Hepatocyte (in vitro differentiated cells): Measurements from ENCODE around the gene MAGEA9. TPM values are rescaled to one million over a fixed set of nuclear protein-coding genes. Genes with fewer than 3 reads are reported as not detected.
"Not testable (repeated sequence)": the region's sequence is repeated elsewhere in the genome, so short reads cannot be mapped to it uniquely, and the experiment has no call there.

Experiments
- DNase-seq: peaks from one replicate; pipeline ENCODE4 v3.0.0-alpha.2; 2016; ENCODE audit warnings: low spot score
- H2AFZ ChIP-seq: fragments of 200-600 bp; sonication (generic); 2 replicates; pipeline ENCODE4 v1.6.0; 2016; ENCODE audit warnings: antibody characterized with exemption, mild to moderate bottlenecking
- H3K27ac ChIP-seq: fragments of 200-600 bp; sonication (generic); 2 replicates; pipeline ENCODE4 v1.5.1; 2016; ENCODE audit warnings: mild to moderate bottlenecking
- H3K27me3 ChIP-seq: fragments of 200-600 bp; sonication (generic); 2 replicates; pipeline ENCODE4 v1.6.1; 2016
- H3K36me3 ChIP-seq: fragments of 200-600 bp; sonication (generic); replicated peaks from 2 replicates; pipeline ENCODE4 v1.5.1; 2016; ENCODE audit warnings: low read depth; ENCODE audit not compliant: insufficient read depth
- H3K4me1 ChIP-seq: fragments of 200-600 bp; sonication (generic); 2 replicates; pipeline ENCODE4 v1.5.1; 2016; ENCODE audit warnings: mild to moderate bottlenecking, moderate library complexity; ENCODE audit not compliant: insufficient read depth
- H3K4me2 ChIP-seq: fragments of 200-600 bp; sonication (generic); 2 replicates; pipeline ENCODE4 v1.6.0; 2016
- H3K4me3 ChIP-seq: fragments of 200-600 bp; sonication (generic); 2 replicates; pipeline ENCODE4 v1.5.1; 2016; ENCODE audit warnings: mild to moderate bottlenecking
- H3K79me2 ChIP-seq: fragments of 200-600 bp; sonication (generic); 2 replicates; pipeline ENCODE4 v1.6.0; 2017; ENCODE audit warnings: mild to moderate bottlenecking
- H3K9me2 ChIP-seq: fragments of 200-600 bp; sonication (generic); replicated peaks from 2 replicates; pipeline ENCODE4 v1.6.0; 2017; ENCODE audit warnings: mild to moderate bottlenecking; ENCODE audit not compliant: insufficient read depth
- H3K9me3 ChIP-seq: fragments of 200-600 bp; sonication (generic); 2 replicates; pipeline ENCODE4 v1.5.1; 2016; ENCODE audit warnings: low read depth, mild to moderate bottlenecking
- H4K20me1 ChIP-seq: fragments of 200-600 bp; sonication (generic); 2 replicates; pipeline ENCODE4 v1.6.0; 2016; ENCODE audit warnings: mild to moderate bottlenecking; ENCODE audit not compliant: insufficient read depth, poor library complexity, severe bottlenecking
- EZH2 ChIP-seq: fragments of 200-600 bp; sonication (generic); IDR thresholded peaks from 2 replicates; pipeline ENCODE4 v1.6.1; 2016; ENCODE audit warnings: antibody characterized with exemption, mild to moderate bottlenecking, borderline replicate concordance
- EZH2phosphoT487 ChIP-seq: fragments of 200-600 bp; sonication (generic); IDR thresholded peaks from one replicate; pipeline ENCODE4 v1.6.1; 2018; ENCODE audit warnings: antibody characterized with exemption, mild to moderate bottlenecking, low read depth, moderate library complexity; ENCODE audit not compliant: unreplicated experiment, severe bottlenecking
- WGBS: methylation state at CpG from one replicate; pipeline ENCODE4 v1.1.6; 2016; ENCODE audit warnings: low lambda C conversion rate; ENCODE audit errors: missing lambda C conversion rate; 5-methylcytosine and 5-hydroxymethylcytosine counted together
- polyA plus RNA-seq: library from polyadenylated mRNA; unstranded; fragments of >200 nt; fragmentation: Nextera tagmentation; extraction: Ambion mirVana; gene quantifications from 2 replicates; pipeline ENCODE4 v1.2.1, GENCODE V29; 2016
- total RNA-seq: library from RNA; depleted of rRNA; stranded (reverse); fragments of >200 nt; gene quantifications from 2 replicates; pipeline ENCODE4 v1.2.3, GENCODE V29; 2014
- TF ChIP-seq, protein P1 (sequence below): fragments of 200-600 bp; sonication (generic); IDR thresholded peaks from 2 replicates; pipeline ENCODE4 v1.5.1; 2016; ENCODE audit warnings: antibody characterized with exemption, mild to moderate bottlenecking; ENCODE audit not compliant: poor library complexity

The MAGEA9 gene
- total and polyA plus RNA-seq, 2 experiments from 2014 or later: not detected

DNA sequence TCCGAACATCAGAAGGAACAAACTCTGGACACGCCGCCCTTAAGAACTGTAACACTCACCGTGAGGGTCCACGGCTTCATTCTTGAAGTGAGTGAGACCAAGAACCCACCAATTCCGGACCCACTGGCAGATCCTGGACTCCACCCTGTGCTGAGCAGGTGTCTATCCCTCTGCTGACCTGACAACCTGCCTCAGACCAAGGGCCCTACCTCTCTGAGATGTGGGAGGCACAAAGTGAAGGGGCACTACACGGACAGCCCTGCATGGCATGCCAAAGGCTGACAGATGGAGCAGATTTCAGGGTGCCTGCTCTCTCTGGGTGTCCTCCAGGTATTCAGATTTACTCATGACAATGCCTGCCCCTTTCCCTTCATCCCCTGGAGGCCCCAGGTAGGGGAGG is 21.9 kb upstream of the MAGEA9 start:
- H3K4me1 ChIP-seq: no peaks in the 10 kb centered on the region
- no peak overlapping the region for H3K4me2 ChIP-seq
- H3K9me3 ChIP-seq: no peaks in the 10 kb centered on the region
- no peaks in the 10 kb centered on the region for H3K79me2 ChIP-seq
- no peak overlapping the region for H3K4me3 ChIP-seq
- no peaks in the 10 kb centered on the region for H4K20me1 ChIP-seq
- H3K27ac ChIP-seq: no peak overlapping the region
- no peaks in the 10 kb centered on the region for H3K9me2 ChIP-seq
- WGBS: 84% methylated on average over 7 of the region's 7 CpGs
- no peaks in the 10 kb centered on the region for H3K27me3 ChIP-seq
- TF ChIP-seq, protein P1, sequence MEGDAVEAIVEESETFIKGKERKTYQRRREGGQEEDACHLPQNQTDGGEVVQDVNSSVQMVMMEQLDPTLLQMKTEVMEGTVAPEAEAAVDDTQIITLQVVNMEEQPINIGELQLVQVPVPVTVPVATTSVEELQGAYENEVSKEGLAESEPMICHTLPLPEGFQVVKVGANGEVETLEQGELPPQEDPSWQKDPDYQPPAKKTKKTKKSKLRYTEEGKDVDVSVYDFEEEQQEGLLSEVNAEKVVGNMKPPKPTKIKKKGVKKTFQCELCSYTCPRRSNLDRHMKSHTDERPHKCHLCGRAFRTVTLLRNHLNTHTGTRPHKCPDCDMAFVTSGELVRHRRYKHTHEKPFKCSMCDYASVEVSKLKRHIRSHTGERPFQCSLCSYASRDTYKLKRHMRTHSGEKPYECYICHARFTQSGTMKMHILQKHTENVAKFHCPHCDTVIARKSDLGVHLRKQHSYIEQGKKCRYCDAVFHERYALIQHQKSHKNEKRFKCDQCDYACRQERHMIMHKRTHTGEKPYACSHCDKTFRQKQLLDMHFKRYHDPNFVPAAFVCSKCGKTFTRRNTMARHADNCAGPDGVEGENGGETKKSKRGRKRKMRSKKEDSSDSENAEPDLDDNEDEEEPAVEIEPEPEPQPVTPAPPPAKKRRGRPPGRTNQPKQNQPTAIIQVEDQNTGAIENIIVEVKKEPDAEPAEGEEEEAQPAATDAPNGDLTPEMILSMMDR: no peak
- TF ChIP-seq EZH2 (no peak), EZH2phosphoT487 (no peak)
- no peak overlapping the region for H2AFZ ChIP-seq
- DNase-seq: no peak
- no peaks in the 10 kb centered on the region for H3K36me3 ChIP-seq

DNA sequence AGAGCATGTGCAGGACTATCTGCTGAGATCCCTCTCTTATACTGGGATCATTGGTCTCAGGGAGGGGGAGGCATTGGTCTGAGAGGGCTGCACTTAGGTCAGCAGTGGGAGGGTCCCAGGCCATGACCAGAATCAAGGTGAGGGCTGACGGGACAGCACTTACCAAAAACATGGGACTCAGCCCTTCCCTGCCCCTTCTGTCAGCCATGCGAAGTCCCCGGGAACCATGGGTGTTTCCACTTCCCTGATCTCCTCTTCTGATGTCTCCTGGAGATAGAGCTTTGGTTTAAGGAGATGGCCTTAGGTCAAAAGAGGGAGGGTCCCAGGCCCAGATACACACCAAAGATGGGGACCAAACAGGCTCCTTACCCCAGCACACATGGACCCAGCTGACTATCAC is 20.8 kb upstream of the MAGEA9 start:
- 92% methylated on average over 3 of the region's 3 CpGs for WGBS
- TF ChIP-seq EZH2phosphoT487 (no peak), EZH2 (no peak)
- TF ChIP-seq, protein P1: no peak
- no peak overlapping the region for H3K4me3 ChIP-seq

DNA sequence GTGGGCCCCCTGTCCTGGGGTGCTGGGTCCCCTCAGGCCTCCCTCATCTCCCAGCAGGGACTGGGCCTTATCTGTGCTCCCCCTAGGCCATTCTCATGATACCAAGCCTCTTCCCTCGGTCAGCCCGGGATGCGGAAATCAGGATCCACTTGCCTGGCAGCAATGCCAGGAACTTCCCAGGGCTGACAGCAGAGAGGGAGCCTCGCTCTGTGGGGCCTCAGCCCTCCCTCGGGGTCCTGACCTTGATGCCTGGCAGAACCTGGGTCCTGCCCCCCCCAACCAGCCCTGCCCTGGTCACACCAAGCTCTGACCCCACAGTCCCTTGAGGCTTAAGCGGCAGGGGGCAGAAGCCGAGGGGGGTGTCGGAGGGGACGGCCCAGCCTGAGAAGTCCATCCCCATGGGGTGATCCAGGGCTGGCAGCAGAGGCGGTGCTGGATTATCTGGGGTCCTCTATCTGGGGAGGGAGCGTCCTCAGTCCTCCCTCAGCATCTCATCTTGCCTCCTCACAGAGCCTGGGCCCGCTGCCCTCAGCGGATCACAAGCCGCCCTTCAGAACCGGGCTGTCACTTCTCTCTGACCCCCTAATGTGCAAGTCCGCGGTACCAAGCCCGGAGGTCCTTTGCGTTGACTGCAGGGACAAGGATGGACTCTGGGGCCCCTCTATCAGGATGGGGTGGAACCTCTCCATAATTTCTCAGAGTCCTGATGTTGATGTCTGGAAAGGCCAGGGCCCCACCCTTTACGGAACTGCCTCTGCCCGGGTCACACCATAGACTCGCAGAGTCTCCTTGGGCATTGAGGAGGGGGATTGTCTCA is 19.7 kb upstream of the MAGEA9 start:
- H3K27me3 ChIP-seq, H3K79me2 ChIP-seq, H3K9me3 ChIP-seq, H3K4me3 ChIP-seq, H4K20me1 ChIP-seq, H2AFZ ChIP-seq, H3K36me3 ChIP-seq, H3K4me2 ChIP-seq, H3K9me2 ChIP-seq, H3K4me1 ChIP-seq, DNase-seq, H3K27ac ChIP-seq: not testable (repeated sequence)
- WGBS: 93% methylated on average over 16 of the region's 22 CpGs

More for the DNA sequence above, 20.8 kb upstream of the MAGEA9 start:
- no peaks in the 10 kb centered on the region for H4K20me1 ChIP-seq
- H3K4me2 ChIP-seq: no peak overlapping the region
- no peaks in the 10 kb centered on the region for H3K79me2 ChIP-seq
- no peaks in the 10 kb centered on the region for H3K9me3 ChIP-seq
- H3K27ac ChIP-seq: no peak overlapping the region
- H2AFZ ChIP-seq: no peak overlapping the region
- H3K4me1 ChIP-seq: no peaks in the 10 kb centered on the region
- DNase-seq: no peak
- no peaks in the 10 kb centered on the region for H3K36me3 ChIP-seq
- no peaks in the 10 kb centered on the region for H3K27me3 ChIP-seq
- no peaks in the 10 kb centered on the region for H3K9me2 ChIP-seq

DNA sequence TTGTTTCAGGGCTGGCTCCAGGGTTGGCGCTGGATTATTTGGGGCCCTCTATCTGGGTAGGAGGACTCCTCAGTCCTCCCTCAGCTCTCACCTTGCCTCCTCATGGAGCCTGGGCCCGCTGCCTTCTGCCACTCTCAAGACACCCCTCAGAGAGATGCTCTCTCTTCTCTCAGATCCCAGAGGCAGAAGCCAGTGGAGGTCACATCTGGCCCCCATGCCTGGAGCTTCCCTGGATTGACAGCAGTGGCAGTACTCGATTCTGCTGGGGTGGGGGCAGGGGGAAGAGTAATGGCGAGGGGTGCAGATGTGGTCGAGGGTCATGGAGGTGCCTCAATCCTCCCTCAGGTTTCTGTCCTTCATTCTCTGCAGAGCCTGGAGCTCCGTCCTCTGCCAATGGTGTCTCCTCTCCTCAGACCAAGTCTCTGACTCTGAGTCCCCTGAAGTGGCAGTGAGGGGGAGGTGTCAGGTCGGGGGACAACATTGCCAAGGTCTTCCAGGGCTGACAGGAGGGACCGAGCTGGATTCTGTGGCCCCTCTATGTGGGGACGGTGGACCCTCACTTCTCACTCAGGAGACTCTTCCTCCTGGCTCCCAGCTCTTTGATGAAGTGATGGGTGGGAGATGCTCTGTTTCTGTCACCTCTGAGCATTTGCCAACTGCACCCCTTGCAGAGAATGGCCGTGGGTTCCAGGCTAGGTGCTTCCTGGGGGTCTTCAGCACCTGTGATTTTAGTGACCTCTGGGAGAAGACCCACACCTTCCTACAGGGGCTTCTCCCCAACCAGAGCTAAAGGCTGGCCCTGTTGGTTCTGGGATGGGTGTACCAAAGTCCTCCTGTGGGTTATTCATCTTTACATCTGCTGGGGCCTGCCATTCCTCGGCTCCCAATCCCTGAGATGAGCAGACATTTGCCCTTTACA is 18.8 kb upstream of the MAGEA9 start:
- 65% methylated on average over 10 of the region's 11 CpGs for WGBS
- Histone ChIP-seq H3K4me1 (no peaks in the 10 kb centered on the region), H3K9me2 (no peaks in the 10 kb centered on the region), H3K36me3 (no peaks in the 10 kb centered on the region), H3K27me3 (no peaks in the 10 kb centered on the region), H3K4me2 (no peak overlapping the region), H3K27ac (no peak overlapping the region), H3K9me3 (no peaks in the 10 kb centered on the region), H3K79me2 (no peaks in the 10 kb centered on the region), H2AFZ (no peak overlapping the region), H3K4me3 (no peak overlapping the region), H4K20me1 (no peaks in the 10 kb centered on the region)
- DNase-seq: no peak
- TF ChIP-seq EZH2: no peak
- no peak for TF ChIP-seq EZH2phosphoT487
- TF ChIP-seq, protein P1: no peak

DNA sequence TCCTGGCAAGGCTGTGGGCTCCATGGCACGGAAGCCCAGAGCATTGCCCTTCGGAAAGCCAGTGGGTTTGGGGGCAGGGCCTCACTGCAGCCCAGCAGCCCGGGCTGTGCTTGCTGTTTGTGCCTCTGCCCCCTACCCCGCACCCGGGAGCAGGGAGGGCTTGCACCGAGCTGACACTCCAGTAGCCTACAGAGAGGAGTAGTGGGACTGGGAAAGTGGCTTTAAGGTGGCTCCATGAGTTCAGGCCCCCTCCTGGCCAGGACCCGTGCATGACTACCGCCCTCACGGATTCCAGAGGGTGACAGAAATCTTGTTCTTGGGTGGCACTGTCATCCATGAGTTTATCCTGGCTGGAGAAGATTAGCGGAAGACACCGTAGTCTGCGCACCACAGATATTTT is 11.4 kb upstream of the MAGEA9 start:
- H3K4me1 ChIP-seq, H3K79me2 ChIP-seq, DNase-seq, H4K20me1 ChIP-seq, H3K4me3 ChIP-seq, H3K36me3 ChIP-seq, H3K27ac ChIP-seq, H3K4me2 ChIP-seq, H2AFZ ChIP-seq, H3K9me3 ChIP-seq, H3K9me2 ChIP-seq, H3K27me3 ChIP-seq: not testable (repeated sequence)
- 73% methylated on average over 4 of the region's 12 CpGs for WGBS
